ENCODE data around the gene ROCK2.

The ROCK2 gene

GRCh38 chr2:11356764-11357163 lies 12.3 kb upstream of the ROCK2 start:
- no peak overlapping the region for H3K27ac ChIP-seq
- TF ChIP-seq ZFX (IDR thresholded peaks at IDR 0.05): no peak
- no peak for TF ChIP-seq CTCF (conservative IDR thresholded peaks at IDR 0.05)

GRCh38 chr2:11355194-11356053 lies 11.0 kb upstream of the ROCK2 start:
- no peak overlapping the region for H3K27ac ChIP-seq
- TF ChIP-seq ZFX (IDR thresholded peaks at IDR 0.05) (no peak), CTCF (conservative IDR thresholded peaks at IDR 0.05) (no peak)

GRCh38 chr2:11354363-11355154 lies 10.1 kb upstream of the ROCK2 start:
- no peak overlapping the region for H3K27ac ChIP-seq
- TF ChIP-seq ZFX (IDR thresholded peaks at IDR 0.05) (no peak), CTCF (conservative IDR thresholded peaks at IDR 0.05) (no peak)

- TF ChIP-seq CTCF (conservative IDR thresholded peaks at IDR 0.05) (no peak), ZFX (IDR thresholded peaks at IDR 0.05) (no peak)
- no peak overlapping the region for H3K27ac ChIP-seq
These were observed 8.5 kb upstream of the ROCK2 start for GRCh38 chr2:11352781-11353537.

- no peak overlapping the region for H3K27ac ChIP-seq
- TF ChIP-seq ZFX (IDR thresholded peaks at IDR 0.05) (no peak), CTCF (conservative IDR thresholded peaks at IDR 0.05) (no peak)
These were observed 3.8 kb upstream of the ROCK2 start for GRCh38 chr2:11348209-11348749.

- no peak for TF ChIP-seq CTCF (conservative IDR thresholded peaks at IDR 0.05)
- no peak for TF ChIP-seq ZFX (IDR thresholded peaks at IDR 0.05)
- H3K27ac ChIP-seq: no peak overlapping the region
These were observed 3.0 kb upstream of the ROCK2 start for GRCh38 chr2:11347403-11347959.

All from C4-2B (cell line).